HEK293 (cell line): ENCODE results near the gene PLP2.

Source experiments
- CTCF ChIA-PET: fragments of 350-600 bp; formaldehyde crosslinking; extraction: SDS; loops from one replicate; lab custom pipeline; 2021; ENCODE audit warnings: antibody characterized with exemption; lab: Yijun Ruan, JAX
- POLR2A ChIA-PET: fragments of 300-600 bp; formaldehyde crosslinking; extraction: SDS; loops from one replicate; lab custom pipeline; 2020; ENCODE audit warnings: antibody characterized with exemption, inconsistent platforms; lab: Yijun Ruan, JAX
- H3K27ac ChIP-seq: fragments of 200-500 bp; sonication (Bioruptor generic); 2 replicates; pipeline ENCODE4 v1.5.1; 2014; ENCODE audit warnings: low read depth, low read length, control low read depth, inconsistent platforms; ENCODE audit errors: extremely low read depth
- H3K36me3 ChIP-seq, 2 experiments: fragments of 200-500 bp in 1 of 2; sonication (Bioruptor generic) in 1 of 2; 1 replicate in 1 of 2; 2 replicates in 1 of 2; pipeline ENCODE4 v1.5.1; 2014 to 2017; ENCODE audit warnings: inconsistent platforms in 2 of 2, low read length in 2 of 2; ENCODE audit not compliant: control insufficient read depth in 2 of 2, insufficient read depth in 1 of 2
- H3K4me1 ChIP-seq: fragments of 200-500 bp; sonication (Bioruptor generic); 2 replicates; pipeline ENCODE4 v1.5.1; 2014; ENCODE audit warnings: mild to moderate bottlenecking, low read length, inconsistent platforms; ENCODE audit not compliant: control insufficient read depth, insufficient read depth
- H3K4me3 ChIP-seq: 2 replicates; pipeline ENCODE4 v1.5.1; 2011; ENCODE audit warnings: low read depth, mild to moderate bottlenecking, control low read depth, low read length, moderate library complexity
- H3K9me3 ChIP-seq: fragments of 200-500 bp; sonication (Bioruptor generic); 2 replicates; pipeline ENCODE4 v1.5.1; 2014; ENCODE audit warnings: low read depth, low read length, inconsistent platforms; ENCODE audit not compliant: control insufficient read depth, insufficient read depth
- KLF1 ChIP-seq: fragments of 450-650 bp; formaldehyde crosslinking; IDR thresholded peaks from 2 replicates; pipeline ENCODE4 v1.5.1; 2016; ENCODE audit warnings: missing biosample characterization, missing genetic modification characterization
- OVOL3 ChIP-seq: fragments of 450-650 bp; formaldehyde crosslinking; IDR thresholded peaks from 2 replicates; pipeline ENCODE4 v1.5.1; 2016; ENCODE audit warnings: missing biosample characterization, missing genetic modification characterization
- PRDM1 ChIP-seq: fragments of 450-650 bp; formaldehyde crosslinking; IDR thresholded peaks from 2 replicates; pipeline ENCODE4; 2016; ENCODE audit warnings: missing biosample characterization, missing genetic modification characterization
- PRDM10 ChIP-seq: fragments of 450-650 bp; formaldehyde crosslinking; IDR thresholded peaks from 2 replicates; pipeline ENCODE4 v1.5.1; 2016; ENCODE audit warnings: missing biosample characterization, missing genetic modification characterization
- SP2 ChIP-seq: fragments of 450-650 bp; formaldehyde crosslinking; IDR thresholded peaks from 2 replicates; pipeline ENCODE4 v1.5.1; 2016; ENCODE audit warnings: missing biosample characterization, missing genetic modification characterization
- ZBTB11 ChIP-seq: fragments of 450-650 bp; formaldehyde crosslinking; conservative IDR thresholded peaks from 2 replicates; pipeline ENCODE4 v1.5.1; 2016; ENCODE audit warnings: low read depth, missing biosample characterization, missing genetic modification characterization
- ZBTB20 ChIP-seq: fragments of 450-650 bp; formaldehyde crosslinking; IDR thresholded peaks from 2 replicates; pipeline ENCODE4 v1.5.1; 2016; ENCODE audit warnings: missing biosample characterization, missing genetic modification characterization
- ZBTB48 ChIP-seq: fragments of 450-650 bp; formaldehyde crosslinking; IDR thresholded peaks from 2 replicates; pipeline ENCODE4 v1.5.1; 2016; ENCODE audit warnings: missing biosample characterization, missing genetic modification characterization
- ZEB2 ChIP-seq: fragments of 450-650 bp; formaldehyde crosslinking; IDR thresholded peaks from 2 replicates; pipeline ENCODE4 v1.5.1; 2016; ENCODE audit warnings: missing biosample characterization, missing genetic modification characterization
- ZNF157 ChIP-seq: fragments of 450-650 bp; formaldehyde crosslinking; IDR thresholded peaks from 2 replicates; pipeline ENCODE4 v1.5.1; 2016; ENCODE audit warnings: missing biosample characterization, missing genetic modification characterization
- ZNF2 ChIP-seq: fragments of 450-650 bp; formaldehyde crosslinking; IDR thresholded peaks from 2 replicates; pipeline ENCODE4 v1.5.1; 2016; ENCODE audit warnings: missing biosample characterization, missing genetic modification characterization
- ZNF324 ChIP-seq: fragments of 450-650 bp; formaldehyde crosslinking; IDR thresholded peaks from 2 replicates; pipeline ENCODE4 v1.5.1; 2016; ENCODE audit warnings: missing biosample characterization, missing genetic modification characterization
- ZNF350 ChIP-seq: fragments of 450-650 bp; formaldehyde crosslinking; IDR thresholded peaks from 2 replicates; pipeline ENCODE4 v1.5.0; 2017; ENCODE audit warnings: missing biosample characterization, mild to moderate bottlenecking, missing genetic modification characterization
- ZNF366 ChIP-seq: fragments of 450-650 bp; formaldehyde crosslinking; conservative IDR thresholded peaks from 2 replicates; pipeline ENCODE4 v1.5.1; 2016; ENCODE audit warnings: missing biosample characterization, missing genetic modification characterization
- ZNF391 ChIP-seq: fragments of 450-650 bp; formaldehyde crosslinking; IDR thresholded peaks from 2 replicates; pipeline ENCODE4 v1.5.1; 2016; ENCODE audit warnings: low read depth, missing biosample characterization, missing genetic modification characterization, borderline replicate concordance
- ZNF426 ChIP-seq: fragments of 450-650 bp; formaldehyde crosslinking; IDR thresholded peaks from 2 replicates; pipeline ENCODE4 v1.5.1; 2017; ENCODE audit warnings: missing biosample characterization, missing genetic modification characterization, mild to moderate bottlenecking, inconsistent platforms, moderate library complexity
- ZNF600 ChIP-seq: fragments of 450-650 bp; formaldehyde crosslinking; IDR thresholded peaks from 2 replicates; pipeline ENCODE4 v1.5.1; 2016; ENCODE audit warnings: missing biosample characterization, missing genetic modification characterization
- ZNF623 ChIP-seq: fragments of 450-650 bp; formaldehyde crosslinking; IDR thresholded peaks from 2 replicates; pipeline ENCODE4 v1.5.1; 2016; ENCODE audit warnings: missing biosample characterization, missing genetic modification characterization
- ZNF776 ChIP-seq: fragments of 450-650 bp; formaldehyde crosslinking; IDR thresholded peaks from 2 replicates; pipeline ENCODE4 v1.5.0; 2017; ENCODE audit warnings: missing biosample characterization, missing genetic modification characterization, borderline replicate concordance
- TF ChIP-seq, protein P1 (sequence below): fragments of 450-650 bp; formaldehyde crosslinking; IDR thresholded peaks from 2 replicates; pipeline ENCODE4 v1.5.1; 2016; ENCODE audit warnings: missing biosample characterization, missing genetic modification characterization
- TF ChIP-seq, protein P2 (sequence below): fragments of 450-650 bp; IDR thresholded peaks from 2 replicates; pipeline ENCODE4 v1.5.1; 2018; ENCODE audit warnings: missing biosample characterization, missing genetic modification characterization
- TF ChIP-seq, protein P3 (sequence below): fragments of 450-650 bp; formaldehyde crosslinking; IDR thresholded peaks from 2 replicates; pipeline ENCODE4 v1.5.1; 2016; ENCODE audit warnings: missing biosample characterization, missing genetic modification characterization
- TF ChIP-seq, protein P4 (sequence below): fragments of 450-650 bp; formaldehyde crosslinking; IDR thresholded peaks from 2 replicates; pipeline ENCODE4 v1.5.1; 2016; ENCODE audit warnings: missing biosample characterization, missing genetic modification characterization

Gene PLP2

DNA sequence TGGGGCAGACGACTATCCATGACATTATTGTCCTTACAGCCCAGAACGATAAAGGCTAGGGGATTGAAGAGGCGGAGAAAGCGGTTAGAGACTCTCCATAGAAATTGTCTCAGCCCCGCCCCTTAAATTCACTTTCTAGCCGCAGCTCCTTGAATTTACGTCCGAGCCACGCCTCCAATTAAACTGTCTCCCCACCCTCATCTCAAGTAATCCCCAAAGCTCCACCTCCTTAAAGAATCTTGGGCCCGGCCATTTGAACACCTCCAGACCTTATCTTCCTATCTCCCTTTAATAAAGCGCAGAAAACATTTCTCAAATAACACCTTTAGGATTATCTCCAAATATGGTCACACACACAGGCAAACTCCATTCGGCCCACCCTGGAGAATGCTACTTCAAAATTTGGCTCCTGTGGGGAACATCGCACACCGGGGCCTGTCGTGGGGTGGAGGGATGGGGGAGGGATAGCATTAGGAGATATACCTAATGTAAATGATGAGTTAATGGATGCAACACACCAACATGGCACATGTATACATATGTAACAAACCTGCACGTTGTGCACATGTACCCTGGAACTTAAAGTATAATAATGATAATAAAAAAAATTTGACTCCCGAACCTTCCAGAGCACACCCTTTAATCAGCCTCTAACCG is 16.3 kb upstream of the PLP2 start:
- Histone ChIP-seq H3K4me3 (no peak overlapping the region), H3K36me3 (no peaks in the 10 kb centered on the region), H3K4me1 (no peaks in the 10 kb centered on the region), H3K9me3 (no peaks in the 10 kb centered on the region), H3K27ac (peak overlapping the region; percentile 79)
- CTCF ChIA-PET = interaction anchor here (0.5 to 1.0 kb wide), 15 partner anchors 10 to 1019 kb away, joined by 3 to 14 read pairs (median 4); partner anchors contain the start of gene GPKOW
- POLR2A ChIA-PET = interaction anchor here (0.6 to 1.0 kb wide), 5 partner anchors 11 to 36 kb away, joined by 3 to 10 read pairs (median 5); partner anchors contain the start of gene PLP2
- TF ChIP-seq ZEB2 (peak; percentile 71), ZBTB48 (tag by site-specific recombination) (no peak), OVOL3 (no peak), ZNF2 (tag by site-specific recombination) (peak; percentile 19; the same call in 1 of the 2 replicates), SP2 (tag by site-specific recombination) (peak; percentile 17), ZBTB20 (tag by site-specific recombination) (peak; percentile 43; the same call in 1 of the 2 replicates), PRDM10 (tag by site-specific recombination) (peak; percentile 98), ZNF366 (peak; percentile 83), PRDM1 (peak; percentile 55; the same call in 1 of the 2 replicates), ZNF157 (tag by site-specific recombination) (no peak), ZNF426 (no peak), ZNF324 (tag by site-specific recombination) (no peak), ZNF623 (tag by site-specific recombination) (peak; percentile 18; the same call in 1 of the 2 replicates), ZBTB11 (tag by site-specific recombination) (0 out of 2 replicates have a peak, but pooled peaks have one; percentile 16), ZNF350 (tag by site-specific recombination) (peak; percentile 70; the same call in 1 of the 2 replicates), ZNF776 (tag by site-specific recombination) (no peak), ZNF600 (tag by site-specific recombination) (peak; percentile 73; the same call in 1 of the 2 replicates), ZNF391 (peak; percentile 10; the same call in 1 of the 2 replicates), KLF1 (tag by site-specific recombination) (peak; percentile 88)
- TF ChIP-seq, protein P1, sequence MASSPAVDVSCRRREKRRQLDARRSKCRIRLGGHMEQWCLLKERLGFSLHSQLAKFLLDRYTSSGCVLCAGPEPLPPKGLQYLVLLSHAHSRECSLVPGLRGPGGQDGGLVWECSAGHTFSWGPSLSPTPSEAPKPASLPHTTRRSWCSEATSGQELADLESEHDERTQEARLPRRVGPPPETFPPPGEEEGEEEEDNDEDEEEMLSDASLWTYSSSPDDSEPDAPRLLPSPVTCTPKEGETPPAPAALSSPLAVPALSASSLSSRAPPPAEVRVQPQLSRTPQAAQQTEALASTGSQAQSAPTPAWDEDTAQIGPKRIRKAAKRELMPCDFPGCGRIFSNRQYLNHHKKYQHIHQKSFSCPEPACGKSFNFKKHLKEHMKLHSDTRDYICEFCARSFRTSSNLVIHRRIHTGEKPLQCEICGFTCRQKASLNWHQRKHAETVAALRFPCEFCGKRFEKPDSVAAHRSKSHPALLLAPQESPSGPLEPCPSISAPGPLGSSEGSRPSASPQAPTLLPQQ (tag by site-specific recombination) = peak; percentile 41
- TF ChIP-seq, protein P2, sequence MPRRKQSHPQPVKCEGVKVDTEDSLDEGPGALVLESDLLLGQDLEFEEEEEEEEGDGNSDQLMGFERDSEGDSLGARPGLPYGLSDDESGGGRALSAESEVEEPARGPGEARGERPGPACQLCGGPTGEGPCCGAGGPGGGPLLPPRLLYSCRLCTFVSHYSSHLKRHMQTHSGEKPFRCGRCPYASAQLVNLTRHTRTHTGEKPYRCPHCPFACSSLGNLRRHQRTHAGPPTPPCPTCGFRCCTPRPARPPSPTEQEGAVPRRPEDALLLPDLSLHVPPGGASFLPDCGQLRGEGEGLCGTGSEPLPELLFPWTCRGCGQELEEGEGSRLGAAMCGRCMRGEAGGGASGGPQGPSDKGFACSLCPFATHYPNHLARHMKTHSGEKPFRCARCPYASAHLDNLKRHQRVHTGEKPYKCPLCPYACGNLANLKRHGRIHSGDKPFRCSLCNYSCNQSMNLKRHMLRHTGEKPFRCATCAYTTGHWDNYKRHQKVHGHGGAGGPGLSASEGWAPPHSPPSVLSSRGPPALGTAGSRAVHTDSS (tag by site-specific recombination) = no peak
- TF ChIP-seq, protein P3, sequence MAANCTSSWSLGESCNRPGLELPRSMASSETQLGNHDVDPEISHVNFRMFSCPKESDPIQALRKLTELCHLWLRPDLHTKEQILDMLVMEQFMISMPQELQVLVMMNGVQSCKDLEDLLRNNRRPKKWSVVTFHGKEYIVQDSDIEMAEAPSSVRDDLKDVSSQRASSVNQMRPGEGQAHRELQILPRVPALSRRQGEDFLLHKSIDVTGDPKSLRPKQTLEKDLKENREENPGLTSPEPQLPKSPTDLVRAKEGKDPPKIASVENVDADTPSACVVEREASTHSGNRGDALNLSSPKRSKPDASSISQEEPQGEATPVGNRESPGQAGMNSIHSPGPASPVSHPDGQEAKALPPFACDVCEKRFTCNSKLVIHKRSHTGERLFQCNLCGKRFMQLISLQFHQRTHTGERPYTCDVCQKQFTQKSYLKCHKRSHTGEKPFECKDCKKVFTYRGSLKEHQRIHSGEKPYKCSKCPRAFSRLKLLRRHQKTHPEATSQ (tag by site-specific recombination) = no peak
- TF ChIP-seq, protein P4, sequence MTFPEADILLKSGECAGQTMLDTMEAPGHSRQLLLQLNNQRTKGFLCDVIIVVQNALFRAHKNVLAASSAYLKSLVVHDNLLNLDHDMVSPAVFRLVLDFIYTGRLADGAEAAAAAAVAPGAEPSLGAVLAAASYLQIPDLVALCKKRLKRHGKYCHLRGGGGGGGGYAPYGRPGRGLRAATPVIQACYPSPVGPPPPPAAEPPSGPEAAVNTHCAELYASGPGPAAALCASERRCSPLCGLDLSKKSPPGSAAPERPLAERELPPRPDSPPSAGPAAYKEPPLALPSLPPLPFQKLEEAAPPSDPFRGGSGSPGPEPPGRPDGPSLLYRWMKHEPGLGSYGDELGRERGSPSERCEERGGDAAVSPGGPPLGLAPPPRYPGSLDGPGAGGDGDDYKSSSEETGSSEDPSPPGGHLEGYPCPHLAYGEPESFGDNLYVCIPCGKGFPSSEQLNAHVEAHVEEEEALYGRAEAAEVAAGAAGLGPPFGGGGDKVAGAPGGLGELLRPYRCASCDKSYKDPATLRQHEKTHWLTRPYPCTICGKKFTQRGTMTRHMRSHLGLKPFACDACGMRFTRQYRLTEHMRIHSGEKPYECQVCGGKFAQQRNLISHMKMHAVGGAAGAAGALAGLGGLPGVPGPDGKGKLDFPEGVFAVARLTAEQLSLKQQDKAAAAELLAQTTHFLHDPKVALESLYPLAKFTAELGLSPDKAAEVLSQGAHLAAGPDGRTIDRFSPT (tag by site-specific recombination) = no peak
